Ammon's horn (tissue), 1 donor: ENCODE measurements around the gene CDH4.
"Not testable (repeated sequence)": the region's sequence is repeated elsewhere in the genome, so short reads cannot be mapped to it uniquely, and the experiment has no call there.

Experiments used
- DNase-seq: peaks from one replicate; pipeline ENCODE4 v3.0.0-alpha.2; 2016; ENCODE audit warnings: low spot score

The CDH4 gene

GRCh38 chr20:61419010-61419409 lies 166.9 kb downstream of the CDH4 start:
- no peak for DNase-seq

GRCh38 chr20:61419501-61419900 lies 167.4 kb downstream of the CDH4 start:
- no peak for DNase-seq

DNA sequence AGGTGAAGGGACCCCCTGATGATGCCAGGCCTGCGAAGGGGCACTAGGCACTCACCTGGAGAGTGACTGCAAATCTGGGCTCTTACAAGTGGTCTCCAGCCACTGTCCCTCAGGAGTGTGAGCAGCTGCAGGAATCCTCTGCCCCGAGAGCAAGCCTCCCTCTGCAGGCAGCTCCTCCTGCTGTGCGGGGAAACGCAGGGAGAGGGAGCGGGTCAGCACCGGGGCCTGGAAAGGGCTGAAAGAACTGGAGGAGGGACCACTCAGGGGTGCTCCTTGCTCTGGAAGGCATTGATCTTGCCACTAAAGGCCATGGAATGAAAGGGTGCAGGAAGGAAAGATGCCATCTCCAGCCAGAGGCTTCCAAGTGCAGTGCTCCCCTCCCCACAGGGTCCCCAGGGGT lies 168.0 kb downstream of the CDH4 start:
- no peak for DNase-seq

DNA sequence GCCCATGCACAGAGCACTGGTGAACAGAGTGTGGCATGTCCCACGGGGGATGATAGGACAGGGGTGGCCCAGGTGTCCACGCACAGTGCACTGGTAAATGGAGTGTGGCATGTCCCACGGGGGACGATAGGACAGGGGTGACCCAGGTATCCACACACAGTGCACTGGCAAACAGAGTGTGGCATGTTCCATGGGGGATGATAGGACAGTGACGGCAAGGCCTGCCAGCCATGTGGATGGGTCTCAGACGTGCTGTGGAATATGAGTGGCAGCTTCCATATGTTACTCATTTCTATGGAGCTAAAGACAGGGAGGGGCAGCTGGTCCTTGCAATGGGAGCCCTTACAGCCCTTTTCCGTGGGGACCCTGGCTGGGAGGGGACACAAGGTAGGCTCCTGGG lies 168.7 kb downstream of the CDH4 start:
- DNase-seq, result no peak

GRCh38 chr20:61422636-61423425 lies 170.8 kb downstream of the CDH4 start:
- no peak for DNase-seq

DNA sequence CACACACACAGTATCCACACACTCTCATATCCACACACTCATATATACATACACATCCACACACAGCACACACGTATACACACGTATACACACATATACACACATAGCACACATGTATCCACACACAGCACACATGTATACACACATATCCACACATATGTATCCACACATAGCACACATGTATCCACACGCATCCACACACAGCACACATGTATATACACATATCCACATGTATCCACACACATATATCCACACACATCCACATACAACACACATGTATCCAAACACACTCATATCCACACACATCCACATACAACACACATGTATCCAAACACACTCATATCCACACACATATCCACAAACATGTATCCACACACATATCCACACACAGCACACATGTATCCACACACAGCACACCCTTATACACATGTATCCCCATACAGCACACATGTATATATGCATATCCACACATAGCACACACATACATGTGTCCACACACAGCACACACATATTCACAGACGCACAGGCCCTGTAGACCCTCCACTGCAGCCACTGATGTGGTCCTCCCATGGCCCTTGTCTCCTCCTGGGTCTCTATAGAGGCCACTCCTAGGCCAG lies 172.1 kb downstream of the CDH4 start:
- no peak for DNase-seq

- DNase-seq, result no peak
Observed at GRCh38 chr20:61424628-61425420, 172.8 kb downstream of the CDH4 start.

DNA sequence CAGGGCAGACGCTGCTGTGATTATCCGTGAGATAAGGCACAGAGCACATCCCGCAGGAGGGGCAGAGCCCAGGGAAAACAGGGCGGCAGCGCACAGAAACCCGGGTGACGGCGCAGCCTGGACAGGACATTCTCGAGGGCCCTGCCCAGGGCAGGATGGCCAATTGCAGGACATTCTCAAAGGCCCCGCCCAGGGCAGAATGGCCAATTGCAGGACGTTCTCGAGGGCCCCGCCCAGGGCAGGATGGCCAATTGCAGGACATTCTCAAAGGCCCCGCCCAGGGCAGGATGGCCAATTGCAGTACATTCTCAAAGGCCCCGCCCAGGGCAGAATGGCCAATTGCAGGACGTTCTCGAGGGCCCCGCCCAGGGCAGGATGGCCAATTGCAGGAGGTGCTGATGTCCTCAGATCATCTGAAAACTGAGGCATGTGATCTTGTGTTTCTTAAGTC lies 173.5 kb downstream of the CDH4 start:
- not testable (repeated sequence) for DNase-seq

DNA sequence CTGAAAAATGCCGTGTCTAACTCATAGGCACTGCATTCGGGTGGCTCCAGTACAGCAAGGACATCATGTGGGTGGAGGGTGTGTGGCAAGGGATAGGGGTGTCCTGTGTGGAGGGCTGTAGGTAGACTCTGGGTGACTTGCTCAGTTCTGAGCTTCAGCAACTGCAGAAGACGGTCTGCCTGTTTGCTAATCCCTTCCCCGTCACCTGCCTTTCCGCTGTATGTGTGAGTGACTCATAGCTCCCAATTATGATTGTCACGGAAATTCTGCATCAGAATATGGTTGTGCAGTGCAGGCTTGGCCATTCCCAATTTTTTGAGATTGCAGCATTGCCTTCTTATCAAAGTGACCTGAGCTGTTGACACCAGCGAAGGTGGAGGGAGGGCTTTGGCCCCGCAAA lies 174.3 kb downstream of the CDH4 start:
- no peak for DNase-seq

- DNase-seq, result no peak
Observed at GRCh38 chr20:61429458-61430227, 177.6 kb downstream of the CDH4 start.

DNA sequence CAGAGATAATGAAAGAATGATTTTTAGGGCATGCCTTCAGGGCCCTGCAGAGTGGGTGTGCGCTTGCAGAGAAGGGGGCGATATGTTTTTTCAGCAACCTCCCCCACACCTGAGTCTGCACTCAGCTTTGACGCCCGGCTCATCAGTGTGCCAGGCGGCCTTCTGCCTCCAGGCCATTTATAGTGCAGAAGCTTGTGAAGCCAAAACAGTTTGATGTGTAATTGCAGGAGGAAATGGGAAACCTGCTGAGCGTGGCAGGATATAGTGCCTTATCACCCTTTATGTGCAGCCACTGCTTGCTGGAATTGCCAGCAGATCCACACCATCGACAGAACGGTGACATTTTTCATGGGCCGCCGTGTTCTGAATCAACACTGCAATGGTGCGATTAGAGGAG lies 178.2 kb downstream of the CDH4 start:
- no peak for DNase-seq

GRCh38 chr20:61433176-61433575 lies 181.1 kb downstream of the CDH4 start:
- DNase-seq, result no peak

GRCh38 chr20:61433816-61434215 lies 181.8 kb downstream of the CDH4 start:
- DNase-seq, result no peak

GRCh38 chr20:61434341-61434781 lies 182.3 kb downstream of the CDH4 start:
- DNase-seq, result no peak

GRCh38 chr20:61435184-61435822 lies 183.2 kb downstream of the CDH4 start:
- DNase-seq, result no peak

DNA sequence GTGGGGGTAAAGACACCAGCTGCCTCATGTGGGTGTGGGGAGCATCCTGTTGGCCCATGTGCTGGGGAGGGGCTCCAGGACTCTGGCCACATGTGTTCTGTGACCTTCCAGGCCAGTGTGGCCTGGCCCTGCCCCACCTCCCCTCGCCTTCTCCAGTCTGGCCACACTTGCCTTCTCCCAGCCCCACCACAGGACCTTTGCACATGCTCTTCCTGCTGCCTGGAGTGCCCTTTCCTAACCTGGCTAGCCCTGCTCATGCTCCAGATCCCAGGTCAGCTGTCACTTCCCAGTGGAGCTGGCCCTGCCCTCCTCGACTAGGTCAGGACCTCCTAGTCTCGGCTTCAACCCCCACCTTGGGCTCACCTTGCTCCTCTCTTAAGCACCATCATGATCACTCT lies 183.8 kb downstream of the CDH4 start:
- no peak for DNase-seq

DNA sequence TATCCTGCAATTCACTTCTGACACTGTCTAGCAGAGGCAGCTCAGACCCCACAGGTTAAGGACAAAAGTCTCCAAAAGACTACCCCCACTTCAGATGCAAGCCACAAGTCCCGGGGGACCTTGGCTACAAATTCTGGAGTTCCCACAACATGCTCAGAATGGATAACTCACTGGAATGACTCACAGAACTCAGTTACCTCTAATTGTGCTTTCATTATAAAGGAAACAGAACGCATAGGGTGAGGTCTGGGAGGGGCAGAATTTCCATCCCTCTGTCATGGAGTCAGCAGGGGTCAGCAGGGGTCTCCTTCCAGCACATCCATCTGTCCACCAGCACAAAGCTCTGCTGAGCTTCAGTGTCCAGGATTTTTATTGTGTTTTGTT lies 184.2 kb downstream of the CDH4 start:
- DNase-seq, result no peak

GRCh38 chr20:61436667-61437279 lies 184.7 kb downstream of the CDH4 start:
- peak; percentile 62 for DNase-seq

DNA sequence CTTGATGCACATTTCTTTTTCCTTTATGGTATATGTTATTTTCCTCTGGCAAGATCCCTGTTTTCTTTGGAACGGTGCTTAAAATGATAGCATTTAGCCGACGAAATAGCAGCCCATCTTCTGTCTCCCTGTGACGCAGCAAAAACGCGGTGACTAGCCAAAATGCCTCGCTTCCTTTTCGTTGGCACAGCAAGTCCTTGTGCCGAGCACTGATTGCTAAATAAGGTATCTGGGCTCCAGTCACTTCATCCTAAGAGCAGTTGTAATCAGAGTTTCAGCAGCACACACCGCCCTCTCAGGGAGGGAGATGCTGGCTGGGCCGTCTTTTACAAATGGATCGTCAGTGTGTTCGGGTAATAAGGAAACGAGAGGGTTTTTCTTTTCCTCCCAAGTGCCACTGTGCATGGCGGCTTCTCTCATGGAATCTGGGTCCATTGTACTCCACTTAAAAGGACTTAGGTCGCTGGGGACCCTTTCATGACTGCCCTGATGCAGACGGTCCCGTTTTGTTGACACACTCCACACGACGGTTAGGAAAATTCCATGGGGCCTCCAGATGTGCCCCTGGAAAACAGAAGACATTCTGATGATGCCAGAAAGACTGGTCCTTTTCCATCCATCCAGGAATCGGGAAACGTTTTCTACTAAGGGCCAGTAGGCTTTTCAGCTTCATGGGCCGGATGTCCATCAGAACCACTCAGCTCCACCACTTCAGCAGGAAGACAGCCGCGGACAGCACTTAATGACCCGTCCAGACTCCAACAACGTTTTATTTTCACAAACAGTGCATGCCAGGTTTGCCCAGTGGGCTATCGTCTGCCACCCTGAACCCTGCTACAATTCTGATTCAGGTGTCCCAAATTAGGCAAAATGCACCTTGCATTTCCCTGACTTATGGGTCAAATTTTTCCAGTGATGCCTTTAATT lies 185.5 kb downstream of the CDH4 start:
- peak; percentile 77 for DNase-seq

DNA sequence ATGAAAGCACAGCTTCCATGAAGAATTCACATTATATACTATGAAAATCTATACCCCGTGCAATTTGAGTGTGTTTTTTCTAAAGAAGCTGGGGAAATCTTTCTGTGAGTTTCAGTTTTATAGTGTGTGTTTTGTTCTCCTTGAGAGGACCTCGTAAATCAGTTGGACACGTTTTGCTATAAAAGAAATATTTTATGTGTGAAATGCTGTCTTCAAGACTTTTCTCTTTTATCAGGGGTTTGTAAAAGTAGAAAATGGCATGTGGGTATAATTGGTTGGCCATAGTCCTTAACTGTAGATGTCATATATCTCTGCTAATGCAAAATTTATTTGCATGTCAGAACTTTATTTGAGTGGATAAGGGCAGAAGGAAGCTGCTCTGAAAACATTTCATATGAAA lies 186.2 kb downstream of the CDH4 start:
- DNase-seq, result no peak
